HG02970 (cell line): ENCODE data around the gene RIPK3.

Experiments
- ATAC-seq: cut with Tn5 transposase; IDR thresholded peaks from one replicate; pipeline ENCODE4 v1.9.1; 2021; ENCODE audit warnings: mild to moderate bottlenecking, moderate library complexity, moderate number of reproducible peaks; ENCODE audit not compliant: unreplicated experiment, low FRiP score

The RIPK3 gene

DNA sequence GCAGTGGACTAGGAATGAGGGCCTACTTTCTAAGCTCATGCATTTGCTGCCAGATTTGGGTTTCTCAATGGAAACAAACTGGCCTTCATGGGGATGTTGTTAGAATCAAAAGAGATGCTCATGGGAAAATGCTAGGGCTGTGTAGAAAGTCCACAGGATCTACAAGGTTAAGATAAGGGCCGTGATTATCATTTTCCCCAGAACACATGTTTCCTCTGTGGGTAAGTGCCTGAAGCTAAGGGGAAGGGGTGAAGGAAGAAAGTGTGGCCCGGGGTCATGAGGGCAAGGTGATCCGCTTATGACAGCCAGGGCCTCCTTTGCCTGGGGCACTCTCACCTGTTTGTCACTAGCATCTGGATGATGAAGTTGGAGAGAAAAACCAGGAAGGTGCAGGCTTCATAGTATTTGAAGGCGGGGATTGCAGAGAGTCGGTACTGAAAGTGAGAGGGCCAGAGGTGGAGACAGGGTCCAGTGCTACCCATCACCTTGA is 14.7 kb downstream of the RIPK3 start:
- no peak for ATAC-seq

DNA sequence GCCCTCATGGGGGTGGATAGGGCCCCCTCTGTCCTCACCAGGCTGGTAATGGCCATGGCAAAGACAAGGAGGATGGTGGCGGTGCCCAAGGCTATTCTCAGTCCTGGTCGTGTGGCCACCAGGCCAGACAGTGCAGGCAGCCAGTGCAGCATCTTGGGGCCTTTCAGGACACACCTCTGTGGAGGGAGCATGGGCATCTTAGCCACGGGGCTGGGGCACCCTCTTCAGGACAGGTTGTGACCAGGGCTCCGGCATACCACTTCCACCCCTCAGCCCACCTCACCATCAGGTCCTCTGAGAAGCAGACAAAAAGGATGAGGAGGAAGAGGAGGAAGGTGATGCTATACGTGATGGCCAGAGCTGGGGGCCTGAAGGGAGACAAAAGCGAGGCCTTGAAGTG is 15.8 kb downstream of the RIPK3 start:
- ATAC-seq = no peak

DNA sequence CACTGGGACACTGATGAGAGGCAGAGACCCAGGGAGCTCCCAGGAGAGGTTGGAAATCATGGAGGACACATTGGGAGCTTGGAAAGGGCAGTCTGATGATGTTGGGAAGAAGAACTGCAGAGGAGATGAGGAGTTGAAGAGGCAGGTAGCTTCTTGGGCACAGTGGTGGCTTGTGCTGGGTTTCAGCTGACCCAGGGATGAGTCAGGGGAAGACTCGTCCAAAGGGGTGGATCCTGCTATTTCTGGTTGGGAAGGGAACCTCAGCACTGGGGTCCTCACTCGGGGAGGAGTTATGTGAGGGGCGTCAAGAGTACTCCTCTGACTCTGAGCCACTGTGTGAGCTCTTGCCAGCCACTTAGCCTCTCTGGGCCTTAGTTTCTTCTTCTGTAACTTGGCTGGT is 16.4 kb downstream of the RIPK3 start:
- no peak for ATAC-seq

GRCh38 chr14:24322672-24323071 is 17.1 kb downstream of the RIPK3 start:
- ATAC-seq = no peak

GRCh38 chr14:24321212-24321975 is 18.4 kb downstream of the RIPK3 start:
- ATAC-seq = no peak

GRCh38 chr14:24317141-24317928 is 22.5 kb downstream of the RIPK3 start:
- no peak for ATAC-seq

DNA sequence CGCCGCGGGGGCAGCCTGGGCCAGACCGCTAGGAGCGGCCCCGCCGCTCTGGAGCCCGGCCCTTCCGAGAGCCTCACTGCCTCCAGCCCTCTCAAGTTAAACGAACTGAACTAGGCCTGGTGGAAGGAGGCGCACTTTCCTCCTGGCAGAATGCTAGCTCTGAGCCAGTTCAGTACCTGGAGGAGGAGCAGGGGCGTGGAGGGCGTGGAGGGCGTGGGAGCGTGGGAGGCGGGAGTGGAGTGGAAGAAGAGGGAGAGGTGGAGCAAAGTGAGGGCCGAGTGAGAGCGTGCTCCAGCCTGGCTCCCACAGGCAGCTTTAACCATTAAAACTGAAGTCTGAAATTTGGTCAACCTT is 23.2 kb downstream of the RIPK3 start:
- no peak for ATAC-seq

- no peak for ATAC-seq
These were observed 23.8 kb downstream of the RIPK3 start for GRCh38 chr14:24315807-24316596.

DNA sequence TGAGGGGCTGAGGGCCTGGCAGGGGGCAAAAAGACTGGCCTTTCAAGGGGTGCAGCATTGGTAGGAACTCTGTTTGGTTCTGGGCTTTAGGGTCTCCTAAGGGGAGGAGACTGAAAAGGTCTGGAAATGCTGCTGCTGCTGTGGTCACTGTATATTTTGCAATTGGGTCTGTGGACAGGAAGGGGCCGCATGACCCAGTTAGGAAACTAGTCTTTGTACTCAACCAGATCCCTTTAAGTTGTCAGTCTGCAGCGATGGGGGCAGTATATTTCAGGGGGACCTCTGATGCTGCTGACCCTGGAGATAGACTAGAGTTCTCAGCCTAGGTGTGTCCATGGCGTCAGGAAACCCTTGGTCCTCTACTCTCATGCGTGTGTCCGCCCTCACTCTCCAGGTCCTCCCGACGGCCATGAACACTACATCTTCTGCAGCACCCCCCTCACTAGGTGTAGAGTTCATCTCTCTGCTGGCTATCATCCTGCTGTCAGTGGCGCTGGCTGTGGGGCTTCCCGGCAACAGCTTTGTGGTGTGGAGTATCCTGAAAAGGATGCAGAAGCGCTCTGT is 24.5 kb downstream of the RIPK3 start:
- no peak for ATAC-seq

DNA sequence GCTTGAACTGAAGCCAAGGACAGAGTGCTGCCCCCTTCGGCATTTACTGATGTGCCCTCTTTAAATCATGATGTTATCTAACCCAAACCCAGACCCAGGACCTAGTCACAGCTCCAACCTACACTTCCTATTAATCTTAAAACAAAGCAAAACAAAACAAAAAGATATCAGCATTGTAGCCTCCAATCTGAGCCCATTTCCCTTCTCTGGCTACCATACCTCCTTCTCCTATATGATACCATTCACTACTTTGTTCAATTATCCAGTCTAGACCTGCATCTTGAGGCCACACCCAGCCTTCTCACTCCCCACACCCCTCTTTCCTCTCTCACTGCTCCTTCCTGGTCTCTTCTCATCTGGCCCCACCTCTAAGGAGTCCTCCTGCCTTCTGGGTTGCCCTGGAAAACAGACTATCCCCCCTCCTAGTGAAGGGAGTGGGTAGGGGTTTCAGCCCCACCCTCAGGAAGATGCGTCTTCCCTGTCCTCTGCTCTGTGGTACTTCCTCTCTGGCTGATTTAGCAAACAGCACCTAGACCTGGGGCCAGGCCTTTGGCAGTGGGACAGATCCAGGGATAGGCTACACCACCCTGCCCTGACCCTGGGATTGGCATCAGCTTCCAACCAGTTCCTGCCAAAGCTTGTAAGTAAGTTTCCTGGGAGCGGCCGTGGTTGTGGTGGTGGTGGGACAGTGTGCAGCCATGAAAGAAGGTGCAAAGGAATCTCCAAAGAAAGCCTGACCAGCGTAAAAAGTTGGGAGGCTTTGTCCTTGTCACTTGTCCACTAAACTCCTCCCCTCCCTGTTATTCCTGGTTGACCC is 25.2 kb downstream of the RIPK3 start:
- no peak for ATAC-seq

DNA sequence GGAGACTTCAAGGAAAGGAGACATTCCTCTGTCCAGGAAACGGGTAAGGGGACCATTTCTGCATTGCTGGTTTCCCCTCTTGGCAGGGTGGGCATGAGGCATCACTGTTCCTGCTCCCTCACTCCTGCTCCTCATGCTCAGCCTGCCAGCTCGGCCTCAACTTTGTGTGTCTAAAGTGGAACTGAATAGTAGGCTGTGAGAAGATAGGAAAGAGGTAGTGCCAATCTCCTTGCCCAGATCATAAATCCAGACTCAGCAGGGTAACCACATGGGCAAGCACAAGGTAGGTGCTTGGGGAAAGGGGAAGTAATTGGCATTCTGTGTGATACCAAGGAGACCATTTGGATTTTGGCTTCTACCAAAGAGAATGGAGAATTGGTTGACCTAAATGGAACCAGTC is 25.9 kb downstream of the RIPK3 start:
- ATAC-seq = no peak

DNA sequence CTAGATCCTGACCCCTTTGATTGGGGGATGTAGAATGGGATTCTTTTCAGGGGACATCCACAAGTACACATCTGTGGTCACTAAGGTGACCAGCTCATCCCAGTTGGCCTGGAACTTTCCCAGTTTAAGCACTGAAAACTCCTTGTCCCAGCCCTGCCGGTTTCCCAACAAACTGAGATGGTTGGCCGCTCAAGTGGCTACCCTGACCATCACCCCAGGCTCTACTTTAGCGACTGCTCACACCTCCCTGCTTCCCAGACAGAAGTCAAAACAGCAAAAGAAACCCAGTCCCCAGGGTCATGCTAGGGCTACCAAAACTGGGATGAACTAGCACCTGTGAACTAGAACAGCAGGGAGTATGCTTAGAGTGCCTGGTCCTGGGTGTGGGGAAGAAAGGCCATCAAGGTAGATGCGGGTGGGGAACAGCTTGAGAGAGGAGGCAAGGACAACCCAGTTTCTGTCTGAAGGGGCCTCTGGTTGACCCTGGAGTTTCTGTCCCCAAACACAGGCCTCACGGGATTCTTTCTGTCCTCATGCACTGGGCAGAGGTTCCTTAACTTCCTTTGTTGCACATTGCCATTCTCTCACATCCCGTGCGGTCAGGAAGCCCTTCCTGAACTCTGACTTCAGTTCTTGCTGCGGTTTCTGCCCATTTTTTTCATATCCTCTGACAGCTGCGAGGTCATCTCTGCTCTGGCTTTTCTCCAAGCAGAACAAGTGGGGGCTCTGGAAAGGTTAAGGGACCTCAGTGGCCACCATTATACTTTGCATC is 26.9 kb downstream of the RIPK3 start:
- ATAC-seq = no peak

DNA sequence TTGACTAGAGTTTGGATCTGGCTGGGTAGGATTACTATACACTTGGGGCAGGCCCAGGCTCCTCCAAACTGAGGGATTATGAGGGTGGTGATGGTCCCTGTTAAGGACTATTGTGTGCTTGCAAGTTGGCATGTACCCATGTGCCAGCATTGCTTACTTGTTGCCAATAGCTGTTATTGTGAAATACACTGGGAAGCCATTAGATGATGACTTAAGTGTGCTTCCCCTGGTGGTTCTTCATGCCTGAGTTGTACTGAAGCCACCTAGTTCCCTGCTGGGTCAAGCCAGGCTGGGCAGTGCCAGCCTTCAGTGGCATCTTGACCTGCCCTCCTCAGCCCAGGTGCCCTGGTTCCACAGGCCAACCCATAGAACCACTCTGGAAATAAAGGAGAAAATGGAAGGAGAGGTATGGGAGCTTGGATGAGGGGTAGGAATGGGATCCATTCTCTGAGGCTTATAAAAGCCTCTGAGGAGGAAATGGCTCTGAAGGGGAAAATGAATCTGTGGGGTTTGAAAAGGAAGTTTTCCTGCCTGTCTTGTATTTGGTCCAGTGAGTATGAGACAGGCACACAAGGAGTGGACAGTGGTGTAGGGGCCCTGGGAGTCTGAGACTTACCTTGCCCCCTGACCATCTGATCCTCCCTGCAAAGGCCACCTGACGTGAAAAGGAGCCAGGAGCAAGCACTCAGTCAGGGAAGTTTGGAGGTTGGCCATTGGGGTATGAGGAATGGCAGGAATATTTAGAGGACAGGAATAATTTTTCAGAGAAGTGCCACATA is 27.8 kb downstream of the RIPK3 start:
- ATAC-seq = no peak

GRCh38 chr14:24310646-24311604 is 28.9 kb downstream of the RIPK3 start, which contains the start of gene LTB4R:
LTB4R (plus strand) TSS chr14:24311502; CDS start chr14:24315652, 4,150 bp downstream.
- ATAC-seq = no peak

GRCh38 chr14:24310265-24310645 is 29.5 kb downstream of the RIPK3 start:
- no peak for ATAC-seq

GRCh38 chr14:24309538-24310264 is 30.1 kb downstream of the RIPK3 start, which contains the start of gene LTB4R2:
LTB4R2 (plus strand) TSS chr14:24310140; CDS start chr14:24310665, 525 bp downstream.
- ATAC-seq = no peak
